Colonic mucosa (tissue), 4 donors: ENCODE results near the gene BICRA. TPM values are rescaled to one million over a fixed set of nuclear protein-coding genes. Genes with fewer than 3 reads are reported as not detected.

Source experiments
- DNase-seq: peaks from one replicate; pipeline ENCODE4 v3.0.0-alpha.2; 2020
- H3K27ac ChIP-seq: fragments of 200-600 bp; one replicate; pipeline ENCODE4 v1.8.0; 2021
- H3K27me3 ChIP-seq: fragments of 200-600 bp; one replicate; pipeline ENCODE4 v1.8.0; 2021
- H3K36me3 ChIP-seq: fragments of 200-600 bp; one replicate; pipeline ENCODE4 v1.8.0; 2021
- H3K4me1 ChIP-seq: fragments of 200-600 bp; one replicate; pipeline ENCODE4 v1.8.0; 2021; ENCODE audit warnings: mild to moderate bottlenecking
- H3K4me3 ChIP-seq: fragments of 200-600 bp; one replicate; pipeline ENCODE4 v1.8.0; 2021
- H3K9ac ChIP-seq, 2 donors: one replicate each; pipeline ENCODE4 v1.7.0; 2013; ENCODE audit warnings: control low read depth in 2 of 2, low read depth in 2 of 2, low read length in 2 of 2
- H3K9me3 ChIP-seq: fragments of 200-600 bp; one replicate; pipeline ENCODE4 v1.8.0; 2021
- intact Hi-C: fragments of 100-400 bp; cut with DNase I; formaldehyde crosslinking; loops from one replicate; pipeline ENCODE4 v1.14.1; 2022
- total RNA-seq, 2 donors: library from RNA; stranded (reverse); fragmentation: NEBNext Ultra II Directional in 1 of 2; extraction: Animal tissue kit (Norgen Biotek cat#: 25700) in 1 of 2; gene quantifications; one replicate each; pipeline ENCODE4 v1.2.1, GENCODE V29; 2021
- TF ChIP-seq, protein P1 (sequence below): fragments of 200-600 bp; IDR thresholded peaks from one replicate; pipeline ENCODE4 v1.8.0; 2022; ENCODE audit warnings: antibody characterized with exemption, mild to moderate bottlenecking
- donor health status: healthy.
- donor health status: DM: no; HTN: no; CAD: no.
- donor health status: DM: no; HTN: no; CAD: no.

Gene BICRA
- total RNA-seq, 2 donors from 2014 or later: 11.7 to 13.4 TPM

- Histone ChIP-seq H3K4me3 (no peak overlapping the region), H3K27ac (no peak overlapping the region), H3K4me1 (peaks cover 9% of the 10 kb centered on the region), H3K9me3 (no peaks in the 10 kb centered on the region), H3K9ac (no peak overlapping the region), H3K36me3 (no peaks in the 10 kb centered on the region), H3K27me3 (no peaks in the 10 kb centered on the region)
- DNase-seq: no peak
- intact Hi-C loops: no loop called here
- TF ChIP-seq, protein P1, sequence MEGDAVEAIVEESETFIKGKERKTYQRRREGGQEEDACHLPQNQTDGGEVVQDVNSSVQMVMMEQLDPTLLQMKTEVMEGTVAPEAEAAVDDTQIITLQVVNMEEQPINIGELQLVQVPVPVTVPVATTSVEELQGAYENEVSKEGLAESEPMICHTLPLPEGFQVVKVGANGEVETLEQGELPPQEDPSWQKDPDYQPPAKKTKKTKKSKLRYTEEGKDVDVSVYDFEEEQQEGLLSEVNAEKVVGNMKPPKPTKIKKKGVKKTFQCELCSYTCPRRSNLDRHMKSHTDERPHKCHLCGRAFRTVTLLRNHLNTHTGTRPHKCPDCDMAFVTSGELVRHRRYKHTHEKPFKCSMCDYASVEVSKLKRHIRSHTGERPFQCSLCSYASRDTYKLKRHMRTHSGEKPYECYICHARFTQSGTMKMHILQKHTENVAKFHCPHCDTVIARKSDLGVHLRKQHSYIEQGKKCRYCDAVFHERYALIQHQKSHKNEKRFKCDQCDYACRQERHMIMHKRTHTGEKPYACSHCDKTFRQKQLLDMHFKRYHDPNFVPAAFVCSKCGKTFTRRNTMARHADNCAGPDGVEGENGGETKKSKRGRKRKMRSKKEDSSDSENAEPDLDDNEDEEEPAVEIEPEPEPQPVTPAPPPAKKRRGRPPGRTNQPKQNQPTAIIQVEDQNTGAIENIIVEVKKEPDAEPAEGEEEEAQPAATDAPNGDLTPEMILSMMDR: no peak
These were observed 122.0 kb downstream of the BICRA start for GRCh38 chr19:47730910-47731309.

GRCh38 chr19:47735131-47735530 lies 126.2 kb downstream of the BICRA start:
- intact Hi-C loops: no loop called here
- TF ChIP-seq, protein P1: no peak
- no peak overlapping the region for H3K27ac ChIP-seq
- H3K9ac ChIP-seq: no peak overlapping the region
- no peaks in the 10 kb centered on the region for H3K9me3 ChIP-seq
- H3K4me1 ChIP-seq: peaks cover under 1% of the 10 kb centered on the region
- H3K36me3 ChIP-seq: no peaks in the 10 kb centered on the region
- H3K4me3 ChIP-seq: no peak overlapping the region
- no peak for DNase-seq
- H3K27me3 ChIP-seq: no peaks in the 10 kb centered on the region

DNA sequence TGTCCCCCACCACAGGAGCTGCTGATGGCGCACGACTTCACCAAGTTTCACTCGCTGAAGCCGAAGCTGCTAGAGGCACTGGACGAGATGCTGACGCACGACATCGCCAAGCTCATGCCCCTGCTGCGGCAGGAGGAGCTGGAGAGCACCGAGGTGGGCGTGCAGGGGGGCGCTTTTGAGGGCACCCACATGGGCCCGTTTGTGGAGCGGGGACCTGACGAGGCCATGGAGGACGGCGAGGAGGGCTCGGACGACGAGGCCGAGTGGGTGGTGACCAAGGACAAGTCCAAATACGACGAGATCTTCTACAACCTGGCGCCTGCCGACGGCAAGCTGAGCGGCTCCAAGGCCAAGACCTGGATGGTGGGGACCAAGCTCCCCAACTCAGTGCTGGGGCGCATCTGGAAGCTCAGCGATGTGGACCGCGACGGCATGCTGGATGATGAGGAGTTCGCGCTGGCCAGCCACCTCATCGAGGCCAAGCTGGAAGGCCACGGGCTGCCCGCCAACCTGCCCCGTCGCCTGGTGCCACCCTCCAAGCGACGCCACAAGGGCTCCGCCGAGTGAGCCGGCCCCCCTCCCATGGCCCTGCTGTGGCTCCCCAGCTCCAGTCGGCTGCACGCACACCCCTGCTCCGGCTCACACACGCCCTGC lies 132.1 kb downstream of the BICRA start:
- no peak overlapping the region for H3K9ac ChIP-seq
- H3K4me3 ChIP-seq: no peak overlapping the region
- DNase-seq: no peak
- H3K9me3 ChIP-seq: no peaks in the 10 kb centered on the region
- H3K27ac ChIP-seq: no peak overlapping the region
- intact Hi-C loops: no loop called here
- peaks cover 4% of the 10 kb centered on the region for H3K4me1 ChIP-seq
- no peaks in the 10 kb centered on the region for H3K27me3 ChIP-seq
- H3K36me3 ChIP-seq: no peaks in the 10 kb centered on the region
- TF ChIP-seq, protein P1: no peak

GRCh38 chr19:47741544-47742140 lies 132.7 kb downstream of the BICRA start:
- Histone ChIP-seq H3K9me3 (no peaks in the 10 kb centered on the region), H3K36me3 (no peaks in the 10 kb centered on the region), H3K9ac (no peak overlapping the region), H3K27ac (no peak overlapping the region), H3K27me3 (no peaks in the 10 kb centered on the region), H3K4me3 (no peak overlapping the region), H3K4me1 (peaks cover 7% of the 10 kb centered on the region)
- no peak for DNase-seq
- intact Hi-C loops: no loop called here
- TF ChIP-seq, protein P1: no peak

DNA sequence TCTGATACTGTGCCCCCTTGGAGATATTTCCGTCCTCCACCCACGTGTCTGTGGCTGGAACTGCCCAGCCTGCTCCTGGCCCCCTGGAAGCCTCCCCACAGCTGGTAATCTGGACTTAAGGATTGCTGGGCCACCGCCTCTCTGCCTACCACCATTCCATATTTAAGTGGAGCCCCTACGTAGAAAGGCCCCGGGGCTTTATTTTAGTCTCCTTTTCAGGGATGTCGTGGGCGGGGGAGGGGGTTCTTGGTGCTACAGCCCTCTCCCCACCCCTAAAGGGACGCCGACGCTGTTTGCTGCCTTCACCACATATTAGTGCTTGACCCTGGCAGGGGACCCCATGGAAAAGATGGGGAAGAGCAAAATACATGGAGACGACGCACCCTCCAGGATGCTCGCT lies 133.7 kb downstream of the BICRA start:
- intact Hi-C loops: no loop called here
- TF ChIP-seq, protein P1: no peak

More for the DNA sequence above, 133.7 kb downstream of the BICRA start:
- Histone ChIP-seq H3K9ac (peak overlapping the region in 1 of 2 donors; percentile 68), H3K36me3 (no peaks in the 10 kb centered on the region), H3K9me3 (no peaks in the 10 kb centered on the region), H3K4me1 (peaks cover 7% of the 10 kb centered on the region), H3K4me3 (no peak overlapping the region), H3K27ac (peak overlapping the region; percentile 67), H3K27me3 (no peaks in the 10 kb centered on the region)
- DNase-seq: no peak
